HG03354 (cell line): ENCODE data around the gene RAB37.

Source experiments
- ATAC-seq: cut with Tn5 transposase; IDR thresholded peaks from one replicate; pipeline ENCODE4 v1.9.1; 2021; ENCODE audit warnings: mild to moderate bottlenecking; ENCODE audit not compliant: unreplicated experiment, poor library complexity, severe bottlenecking

The RAB37 gene

DNA sequence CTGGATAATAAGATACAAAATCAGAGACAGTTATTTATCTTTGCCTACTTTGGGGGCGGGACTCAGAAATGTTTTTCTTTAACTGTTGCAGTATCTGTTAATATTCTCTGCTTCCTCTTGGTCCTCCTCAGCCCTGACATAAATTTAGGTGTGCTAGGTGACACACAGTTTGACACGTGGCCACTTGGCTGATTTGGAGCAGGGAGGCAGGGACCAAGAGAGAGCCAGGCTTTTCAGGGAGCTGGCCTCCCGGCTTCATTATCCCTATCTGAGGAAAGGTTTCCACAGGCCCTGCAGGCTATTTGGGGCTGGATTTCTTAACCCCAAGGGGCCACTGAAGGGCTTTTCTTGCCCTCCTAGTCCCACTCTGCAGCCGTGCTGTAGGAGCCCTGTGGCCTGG is 59.2 kb downstream of the RAB37 start:
- no peak for ATAC-seq

DNA sequence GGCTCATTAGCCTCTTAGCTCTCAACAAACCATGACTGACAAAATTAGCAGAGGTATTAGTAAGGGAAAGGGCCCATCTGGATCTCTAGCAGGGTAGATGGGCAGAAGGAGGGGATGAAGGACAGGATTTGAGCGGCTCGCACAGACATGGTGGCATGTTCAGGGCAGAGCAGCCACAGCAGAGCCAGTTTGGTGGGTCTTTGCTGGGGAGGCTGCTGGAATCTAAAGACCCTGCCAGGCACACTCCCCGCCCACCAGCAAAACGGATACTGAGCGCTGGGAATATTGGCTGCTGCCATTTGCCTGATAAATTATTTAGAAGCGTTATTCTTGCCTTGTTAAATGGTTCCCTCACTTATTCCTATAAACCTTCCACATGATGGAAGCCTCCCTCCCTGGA is 59.8 kb downstream of the RAB37 start:
- ATAC-seq, result no peak
